Measurements from ENCODE around the gene IFT80. TPM values are rescaled to one million over a fixed set of nuclear protein-coding genes. Genes with fewer than 3 reads are reported as not detected.

Gene IFT80
- total RNA-seq, 2 donors from 2014 or later, result 13.3 to 21.8 TPM

DNA sequence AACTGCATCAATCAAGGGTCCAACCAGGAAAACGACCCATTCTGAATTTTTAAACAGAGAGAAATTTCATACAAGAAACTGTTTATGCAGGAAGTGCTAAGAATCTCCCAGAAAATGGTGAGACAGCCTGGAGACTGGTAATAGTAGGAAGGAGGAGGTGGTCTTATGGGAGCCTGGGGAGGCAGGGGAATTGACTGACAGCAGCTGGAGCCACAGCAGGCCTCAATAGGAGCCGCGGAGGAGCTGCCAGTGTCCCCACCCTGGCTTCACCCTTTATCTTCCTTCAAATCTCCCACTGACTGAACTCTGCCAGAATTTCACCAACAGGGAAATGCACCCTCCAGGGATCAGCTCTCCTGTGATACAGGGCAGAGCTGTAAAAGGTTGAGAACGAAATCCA lies 181.3 kb downstream of the IFT80 start:
- Mint-ChIP-seq H3K9me3 (no peaks in the 10 kb centered on the region), H3K27ac (no peak overlapping the region), H3K36me3 (no peaks in the 10 kb centered on the region)
- ATAC-seq (no peak), DNase-seq (ENCODE audit: low spot score in 2 of 2) (no peak)

DNA sequence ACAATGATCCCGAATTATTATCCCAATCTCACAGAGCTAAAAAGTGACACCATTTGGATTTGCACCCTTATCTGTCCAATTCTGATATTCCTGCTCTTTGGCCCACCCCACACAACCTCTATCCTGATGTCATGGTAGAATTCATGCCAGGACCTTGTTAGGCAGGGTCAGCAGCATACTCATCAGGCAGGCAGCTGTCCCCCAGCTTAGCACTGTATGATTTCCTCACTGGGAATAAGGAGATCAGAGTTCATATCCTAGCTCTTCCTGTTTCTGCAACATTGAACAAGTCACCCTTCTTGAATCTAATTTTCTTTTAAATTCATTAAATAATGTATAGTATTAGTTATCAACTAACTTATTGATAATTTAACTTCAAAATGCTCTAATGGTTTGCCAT lies 185.8 kb downstream of the IFT80 start:
- Mint-ChIP-seq H3K36me3 (no peaks in the 10 kb centered on the region), H3K9me3 (no peaks in the 10 kb centered on the region), H3K27ac (no peak overlapping the region)
- no peak for ATAC-seq
- DNase-seq (ENCODE audit: low spot score in 2 of 2), result no peak

DNA sequence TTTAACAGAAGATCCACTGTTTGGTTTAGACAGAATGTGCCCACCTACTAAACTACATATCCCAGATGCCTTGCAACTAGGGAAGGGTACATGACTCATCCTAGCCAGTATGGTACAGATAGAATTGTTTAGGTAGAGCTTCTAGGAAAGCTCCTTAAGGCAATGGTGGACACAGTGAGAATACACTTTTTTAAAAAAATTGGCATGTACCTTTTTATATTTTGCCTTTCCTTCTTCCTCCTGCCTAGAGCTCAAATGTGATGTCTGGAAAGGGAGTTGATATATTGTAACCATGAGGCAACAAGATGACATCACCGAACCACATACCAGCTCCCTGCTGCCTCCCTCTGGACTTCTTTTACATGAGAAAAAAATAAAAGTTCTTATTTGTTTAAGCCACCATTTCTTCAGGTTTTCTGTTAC lies 188.2 kb downstream of the IFT80 start:
- no peak overlapping the region for H3K27ac Mint-ChIP-seq
- no peaks in the 10 kb centered on the region for H3K36me3 Mint-ChIP-seq
- no peaks in the 10 kb centered on the region for H3K9me3 Mint-ChIP-seq
- ATAC-seq (peak in 1 of 2 donors; percentile 56), DNase-seq (ENCODE audit: low spot score in 2 of 2) (no peak)

DNA sequence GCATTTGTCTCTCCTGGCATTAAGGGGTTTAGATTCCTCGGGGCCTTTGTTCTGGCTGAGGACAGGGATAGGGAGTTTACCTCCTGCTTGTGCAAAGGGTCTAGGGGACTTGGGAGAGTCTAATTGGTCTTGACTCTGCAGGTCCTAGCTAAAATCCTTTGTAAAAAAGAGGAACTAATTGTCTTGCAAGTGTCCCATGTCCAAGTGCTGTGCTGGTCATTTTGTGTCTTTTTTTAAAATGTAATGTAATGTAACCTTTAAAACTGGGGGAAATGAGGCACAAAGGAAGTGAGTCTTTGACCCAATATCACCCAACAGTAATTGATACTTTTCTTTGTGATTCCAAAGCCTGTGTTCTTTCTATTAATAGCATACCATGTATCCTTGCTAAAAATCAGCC lies 188.7 kb downstream of the IFT80 start:
- no peaks in the 10 kb centered on the region for H3K9me3 Mint-ChIP-seq
- no peak for DNase-seq (ENCODE audit: low spot score in 2 of 2)
- no peaks in the 10 kb centered on the region for H3K36me3 Mint-ChIP-seq
- ATAC-seq, result no peak
- H3K27ac Mint-ChIP-seq, result no peak overlapping the region

Other genes with a start within 250 kb of the IFT80 start
- gene C3orf80, start 173.8 kb downstream of the IFT80 start, total RNA-seq, result under 1 TPM in 1 of 2 donors, not detected in 1; 0.11 TPM
- gene SMC4, start 425 bp upstream of the IFT80 start, total RNA-seq, result 100 to 1,000 TPM; 159 to 287 TPM
- gene TRIM59, start 50.6 kb upstream of the IFT80 start, total RNA-seq, result 10 to 100 TPM; 28.7 to 31.1 TPM
- gene KPNA4, start 166.3 kb upstream of the IFT80 start, total RNA-seq, result 10 to 100 TPM; 32.9 to 86.8 TPM

All from activated naive CD4-positive, alpha-beta T cell treated with anti-CD3 and anti-CD28 coated beads, Interleukin-2, amount 50 U/mL, for 72 hours (primary cell).